Activated naive CD8-positive, alpha-beta T cell treated with anti-CD3 and anti-CD28 coated beads, Interleukin-2, amount 10 ng/mL, durations not matched to agents 7 days and 5 days (primary cell): ENCODE data around the gene MYO19. TPM values are rescaled to one million over a fixed set of nuclear protein-coding genes. Genes with fewer than 3 reads are reported as not detected.
"Not testable (repeated sequence)": the region's sequence is repeated elsewhere in the genome, so short reads cannot be mapped to it uniquely, and the experiment has no call there.

Experiments used
- ATAC-seq: fragments of 150-1000 bp; cut with Tn5 transposase; one replicate; pipeline ENCODE4 v1.10.0; 2021; ENCODE audit warnings: low read depth, moderate library complexity
- POLR2A ChIA-PET: fragments of 350-600 bp; sonication (Branson Sonifier 250); formaldehyde crosslinking; loops from one replicate; lab custom pipeline; 2021; ENCODE audit warnings: antibody characterized with exemption; lab: Charles Lee
- DNase-seq: peaks from one replicate; pipeline ENCODE4 v3.0.0; 2021
- H3K27ac Mint-ChIP-seq: one replicate; pipeline ENCODE4 v1.8.0; 2022; ENCODE audit warnings: mild to moderate bottlenecking, mixed read lengths
- H3K27me3 Mint-ChIP-seq: one replicate; pipeline ENCODE4 v1.8.0; 2022; ENCODE audit warnings: mild to moderate bottlenecking, moderate library complexity, mixed read lengths
- H3K36me3 Mint-ChIP-seq: one replicate; pipeline ENCODE4 v1.8.0; 2021; ENCODE audit warnings: mild to moderate bottlenecking, mixed read lengths
- H3K4me1 Mint-ChIP-seq: one replicate; pipeline ENCODE4 v1.8.0; 2021; ENCODE audit warnings: mixed read lengths
- H3K4me3 Mint-ChIP-seq: one replicate; pipeline ENCODE4 v1.8.0; 2022; ENCODE audit warnings: mild to moderate bottlenecking, moderate library complexity, mixed read lengths
- H3K9me3 Mint-ChIP-seq: one replicate; pipeline ENCODE4 v1.8.0; 2021; ENCODE audit warnings: mixed read lengths
- total RNA-seq, 2 experiments: library from RNA; stranded (reverse); gene quantifications; one replicate each; pipeline ENCODE4 v1.2.3, GENCODE V29; 2021

MYO19 gene
- total RNA-seq, 2 experiments from 2014 or later: 113 to 117 TPM

GRCh38 chr17:36463916-36464764 lies 70.5 kb downstream of the MYO19 start:
- DNase-seq (peak; percentile 81), ATAC-seq (peak; percentile 94)
- POLR2A ChIA-PET: no interaction called here
- peaks cover 52% of the 10 kb centered on the region for H3K27me3 Mint-ChIP-seq
- no peak overlapping the region for H3K27ac Mint-ChIP-seq
- H3K9me3 Mint-ChIP-seq: no peaks in the 10 kb centered on the region
- no peaks in the 10 kb centered on the region for H3K4me1 Mint-ChIP-seq
- no peak overlapping the region for H3K4me3 Mint-ChIP-seq
- H3K36me3 Mint-ChIP-seq: no peaks in the 10 kb centered on the region

- H3K27me3 Mint-ChIP-seq: peaks cover 36% of the 10 kb centered on the region
- no peak overlapping the region for H3K27ac Mint-ChIP-seq
- DNase-seq: no peak
- POLR2A ChIA-PET: no interaction called here
- H3K4me3 Mint-ChIP-seq: no peak overlapping the region
- no peaks in the 10 kb centered on the region for H3K36me3 Mint-ChIP-seq
- H3K9me3 Mint-ChIP-seq: no peaks in the 10 kb centered on the region
- no peak for ATAC-seq
- no peaks in the 10 kb centered on the region for H3K4me1 Mint-ChIP-seq
Observed at GRCh38 chr17:36461330-36462110, 73.1 kb downstream of the MYO19 start.

GRCh38 chr17:36460265-36460937 lies 74.3 kb downstream of the MYO19 start:
- DNase-seq: no peak
- peaks cover 30% of the 10 kb centered on the region for H3K27me3 Mint-ChIP-seq
- no peak overlapping the region for H3K27ac Mint-ChIP-seq
- H3K4me1 Mint-ChIP-seq: no peaks in the 10 kb centered on the region
- H3K36me3 Mint-ChIP-seq: no peaks in the 10 kb centered on the region
- no peak for ATAC-seq
- no peak overlapping the region for H3K4me3 Mint-ChIP-seq
- no peaks in the 10 kb centered on the region for H3K9me3 Mint-ChIP-seq
- POLR2A ChIA-PET: no interaction called here

- Mint-ChIP-seq H3K9me3 (no peaks in the 10 kb centered on the region), H3K27ac (no peak overlapping the region), H3K27me3 (peaks cover 25% of the 10 kb centered on the region), H3K4me1 (no peaks in the 10 kb centered on the region), H3K36me3 (no peaks in the 10 kb centered on the region), H3K4me3 (no peak overlapping the region)
- POLR2A ChIA-PET: no interaction called here
- ATAC-seq (no peak), DNase-seq (no peak)
Observed at GRCh38 chr17:36459601-36460000, 75.1 kb downstream of the MYO19 start.

GRCh38 chr17:36459045-36459444 lies 75.6 kb downstream of the MYO19 start:
- Mint-ChIP-seq H3K27me3 (peaks cover 25% of the 10 kb centered on the region), H3K4me3 (no peak overlapping the region), H3K36me3 (no peaks in the 10 kb centered on the region), H3K4me1 (no peaks in the 10 kb centered on the region), H3K27ac (no peak overlapping the region), H3K9me3 (no peaks in the 10 kb centered on the region)
- POLR2A ChIA-PET: no interaction called here
- DNase-seq (no peak), ATAC-seq (no peak)

GRCh38 chr17:36457701-36458100 lies 77.0 kb downstream of the MYO19 start:
- DNase-seq, H3K4me3 Mint-ChIP-seq, H3K36me3 Mint-ChIP-seq, H3K9me3 Mint-ChIP-seq, ATAC-seq, H3K27ac Mint-ChIP-seq, H3K4me1 Mint-ChIP-seq, POLR2A ChIA-PET: not testable (repeated sequence)
- H3K27me3 Mint-ChIP-seq: peaks cover 14% of the 10 kb centered on the region

- H3K4me3 Mint-ChIP-seq, DNase-seq, H3K9me3 Mint-ChIP-seq, H3K36me3 Mint-ChIP-seq, H3K4me1 Mint-ChIP-seq, ATAC-seq, H3K27ac Mint-ChIP-seq, POLR2A ChIA-PET, H3K27me3 Mint-ChIP-seq: not testable (repeated sequence)
Observed at GRCh38 chr17:36452888-36453287, 81.8 kb downstream of the MYO19 start.

GRCh38 chr17:36449997-36450396 lies 84.7 kb downstream of the MYO19 start:
- POLR2A ChIA-PET, H3K27me3 Mint-ChIP-seq, H3K4me3 Mint-ChIP-seq, H3K9me3 Mint-ChIP-seq, H3K4me1 Mint-ChIP-seq, ATAC-seq, H3K36me3 Mint-ChIP-seq, DNase-seq, H3K27ac Mint-ChIP-seq: not testable (repeated sequence)

Other genes starting within 250 kb of the MYO19 start
- not detected for gene TBC1D3G, start 211.0 kb downstream of the MYO19 start, total RNA-seq
- 1 to 10 TPM in 1 of 2 experiments, not detected in 1; 2.6 TPM for gene TBC1D3H, start 146.4 kb downstream of the MYO19 start, total RNA-seq
- 10 to 100 TPM; 48.4 to 48.8 TPM for gene ZNHIT3, start 48.2 kb downstream of the MYO19 start, total RNA-seq
- gene PIGW, start 119 bp upstream of the MYO19 start, total RNA-seq: 10 to 100 TPM in 1 of 2 experiments, 1 to 10 TPM in 1; 8.6 to 11.1 TPM
- gene GGNBP2, start 10.1 kb upstream of the MYO19 start, total RNA-seq: 100 to 1,000 TPM; 134 to 136 TPM
- gene DHRS11, start 57.0 kb upstream of the MYO19 start, total RNA-seq: 1 to 10 TPM; 4.7 to 4.8 TPM
- 1 to 10 TPM; 9.0 to 9.4 TPM for gene MRM1, start 66.7 kb upstream of the MYO19 start, total RNA-seq